ENCODE results near the gene NTN4.

NTN4 gene

DNA sequence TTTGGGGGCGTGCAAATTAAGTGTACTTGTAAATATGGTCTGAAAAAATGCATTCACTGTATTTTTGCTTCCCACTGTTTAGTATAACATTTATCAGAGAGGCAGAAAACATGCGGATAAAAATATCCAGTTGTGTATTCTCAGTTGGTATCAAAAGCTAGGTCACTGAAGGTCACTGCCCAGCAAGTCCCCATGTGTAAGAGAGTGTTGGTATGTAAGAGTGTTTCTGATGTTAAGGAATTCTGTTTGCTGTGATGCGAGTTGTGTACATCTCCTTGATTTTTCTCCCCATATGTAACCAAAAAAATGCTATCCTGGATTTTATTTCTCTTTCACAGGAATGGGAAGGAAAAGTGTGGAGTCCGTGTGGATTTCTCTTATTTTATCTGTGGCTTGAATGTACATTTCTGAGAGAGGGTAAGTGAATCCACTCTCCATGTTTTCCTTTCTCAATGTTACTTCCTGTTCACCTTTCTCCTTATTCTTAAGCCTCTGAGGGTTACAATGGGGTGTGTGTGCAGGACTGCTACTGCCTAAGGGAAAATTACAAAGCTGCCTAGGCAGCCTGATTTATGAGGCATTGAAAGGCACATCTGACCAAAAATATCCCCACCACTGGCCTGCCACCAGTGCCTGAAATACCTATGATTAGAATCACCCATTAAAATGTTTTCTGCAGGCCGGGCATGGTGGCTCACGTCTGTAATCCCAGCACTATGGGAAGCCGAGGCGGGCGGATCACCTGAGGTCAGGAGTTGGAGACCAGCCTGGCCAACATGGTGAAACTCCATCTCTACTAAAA is 141.4 kb downstream of the NTN4 start:
- peak overlapping the region; percentile 94 for H3K27ac ChIP-seq (ENCODE audit: poor library complexity, severe bottlenecking)
- peaks cover 35% of the 10 kb centered on the region for H3K4me1 ChIP-seq (ENCODE audit: insufficient read depth, poor library complexity, severe bottlenecking)
- H3K27me3 ChIP-seq (ENCODE audit: insufficient read depth, poor library complexity, severe bottlenecking), result no peaks in the 10 kb centered on the region
- H3K4me3 ChIP-seq (ENCODE audit: severe bottlenecking), result no peak overlapping the region
- TF ChIP-seq, protein P1, sequence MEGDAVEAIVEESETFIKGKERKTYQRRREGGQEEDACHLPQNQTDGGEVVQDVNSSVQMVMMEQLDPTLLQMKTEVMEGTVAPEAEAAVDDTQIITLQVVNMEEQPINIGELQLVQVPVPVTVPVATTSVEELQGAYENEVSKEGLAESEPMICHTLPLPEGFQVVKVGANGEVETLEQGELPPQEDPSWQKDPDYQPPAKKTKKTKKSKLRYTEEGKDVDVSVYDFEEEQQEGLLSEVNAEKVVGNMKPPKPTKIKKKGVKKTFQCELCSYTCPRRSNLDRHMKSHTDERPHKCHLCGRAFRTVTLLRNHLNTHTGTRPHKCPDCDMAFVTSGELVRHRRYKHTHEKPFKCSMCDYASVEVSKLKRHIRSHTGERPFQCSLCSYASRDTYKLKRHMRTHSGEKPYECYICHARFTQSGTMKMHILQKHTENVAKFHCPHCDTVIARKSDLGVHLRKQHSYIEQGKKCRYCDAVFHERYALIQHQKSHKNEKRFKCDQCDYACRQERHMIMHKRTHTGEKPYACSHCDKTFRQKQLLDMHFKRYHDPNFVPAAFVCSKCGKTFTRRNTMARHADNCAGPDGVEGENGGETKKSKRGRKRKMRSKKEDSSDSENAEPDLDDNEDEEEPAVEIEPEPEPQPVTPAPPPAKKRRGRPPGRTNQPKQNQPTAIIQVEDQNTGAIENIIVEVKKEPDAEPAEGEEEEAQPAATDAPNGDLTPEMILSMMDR (IDR thresholded peaks at IDR 0.05; ENCODE audit: poor library complexity, severe bottlenecking), result no peak
- no peaks in the 10 kb centered on the region for H3K9me3 ChIP-seq (ENCODE audit: severe bottlenecking)
- peak; percentile 86 for ATAC-seq (ENCODE audit: low read depth)
- no peaks in the 10 kb centered on the region for H3K36me3 ChIP-seq (ENCODE audit: low read depth)
- DNase-seq (ENCODE audit: low spot score), result peak; percentile 90

DNA sequence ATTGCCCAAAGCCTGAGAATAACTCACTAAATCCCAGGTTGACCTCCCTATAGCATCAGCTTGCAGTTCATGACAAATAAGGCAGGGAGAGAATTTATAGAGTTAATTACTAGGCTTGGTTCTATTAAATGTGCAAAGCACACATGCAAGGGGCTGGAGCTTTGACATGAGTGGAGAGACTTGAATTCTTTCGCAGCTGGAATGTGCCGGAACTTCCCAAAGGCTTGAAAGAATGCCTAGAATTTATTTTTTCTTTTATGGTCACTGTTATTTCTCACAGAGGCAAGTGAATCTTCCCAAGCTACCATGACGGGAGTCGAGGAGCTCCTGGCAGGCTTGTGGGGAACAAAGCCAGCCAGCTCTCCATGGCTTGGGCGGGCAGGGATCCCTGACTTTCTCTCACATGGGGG is 143.8 kb downstream of the NTN4 start:
- TF ChIP-seq, protein P1 (IDR thresholded peaks at IDR 0.05; ENCODE audit: poor library complexity, severe bottlenecking), result no peak
- no peaks in the 10 kb centered on the region for H3K9me3 ChIP-seq (ENCODE audit: severe bottlenecking)
- no peaks in the 10 kb centered on the region for H3K36me3 ChIP-seq (ENCODE audit: low read depth)
- ATAC-seq (ENCODE audit: low read depth), result no peak
- no peak overlapping the region for H3K4me3 ChIP-seq (ENCODE audit: severe bottlenecking)
- H3K27ac ChIP-seq (ENCODE audit: poor library complexity, severe bottlenecking), result no peak overlapping the region
- no peak for DNase-seq (ENCODE audit: low spot score)
- no peaks in the 10 kb centered on the region for H3K27me3 ChIP-seq (ENCODE audit: insufficient read depth, poor library complexity, severe bottlenecking)
- peaks cover 18% of the 10 kb centered on the region for H3K4me1 ChIP-seq (ENCODE audit: insufficient read depth, poor library complexity, severe bottlenecking)

DNA sequence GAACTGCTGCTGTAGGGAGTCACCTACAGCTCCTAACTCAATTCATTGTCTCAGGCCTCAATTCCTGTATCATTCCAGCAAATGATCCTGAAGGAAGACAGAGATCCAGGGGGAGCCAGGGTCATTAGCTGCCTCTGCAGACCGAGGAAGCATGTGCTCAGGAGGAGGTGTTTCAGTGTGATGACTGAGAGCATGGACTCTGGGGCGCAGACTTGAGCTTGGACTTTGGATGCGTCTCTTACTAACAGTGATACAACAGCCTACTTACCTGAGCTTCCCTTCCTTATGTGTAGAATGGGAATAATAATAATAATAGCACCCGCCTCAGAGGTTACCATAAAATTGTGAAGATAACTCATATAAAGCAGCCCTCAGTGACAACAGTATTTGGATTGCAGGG is 147.3 kb downstream of the NTN4 start:
- Histone ChIP-seq H3K27ac (ENCODE audit: poor library complexity, severe bottlenecking) (no peak overlapping the region), H3K4me3 (ENCODE audit: severe bottlenecking) (no peak overlapping the region), H3K9me3 (ENCODE audit: severe bottlenecking) (no peaks in the 10 kb centered on the region), H3K36me3 (ENCODE audit: low read depth) (no peaks in the 10 kb centered on the region), H3K4me1 (ENCODE audit: insufficient read depth, poor library complexity, severe bottlenecking) (peaks cover under 1% of the 10 kb centered on the region), H3K27me3 (ENCODE audit: insufficient read depth, poor library complexity, severe bottlenecking) (no peaks in the 10 kb centered on the region)
- DNase-seq (ENCODE audit: low spot score) (no peak), ATAC-seq (ENCODE audit: low read depth) (no peak)
- TF ChIP-seq, protein P1 (IDR thresholded peaks at IDR 0.05; ENCODE audit: poor library complexity, severe bottlenecking), result no peak

DNA sequence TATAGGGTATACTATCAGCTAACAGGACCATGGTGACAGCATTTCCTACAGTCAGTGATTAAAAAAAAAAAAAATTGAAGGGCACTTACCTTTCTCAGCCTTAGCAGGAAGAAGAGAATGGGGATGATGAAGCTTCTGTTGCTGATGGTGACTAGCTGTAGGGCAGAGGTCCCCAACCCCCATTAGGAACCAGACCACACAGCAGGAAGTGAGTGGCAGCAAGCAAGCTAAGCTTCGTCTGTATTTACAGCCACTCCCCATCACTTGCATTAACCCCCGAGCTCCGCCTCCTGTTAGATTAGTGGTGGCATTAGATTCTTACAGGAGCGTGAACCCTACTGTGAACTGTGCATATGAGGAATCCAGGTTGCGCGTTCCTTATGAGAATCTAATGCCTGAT is 148.0 kb downstream of the NTN4 start:
- H3K4me1 ChIP-seq (ENCODE audit: insufficient read depth, poor library complexity, severe bottlenecking), result peaks cover 5% of the 10 kb centered on the region
- TF ChIP-seq, protein P1 (IDR thresholded peaks at IDR 0.05; ENCODE audit: poor library complexity, severe bottlenecking), result no peak
- no peak for DNase-seq (ENCODE audit: low spot score)
- ATAC-seq (ENCODE audit: low read depth), result no peak
- no peaks in the 10 kb centered on the region for H3K36me3 ChIP-seq (ENCODE audit: low read depth)
- no peaks in the 10 kb centered on the region for H3K27me3 ChIP-seq (ENCODE audit: insufficient read depth, poor library complexity, severe bottlenecking)
- no peaks in the 10 kb centered on the region for H3K9me3 ChIP-seq (ENCODE audit: severe bottlenecking)
- no peak overlapping the region for H3K4me3 ChIP-seq (ENCODE audit: severe bottlenecking)
- H3K27ac ChIP-seq (ENCODE audit: poor library complexity, severe bottlenecking), result no peak overlapping the region

DNA sequence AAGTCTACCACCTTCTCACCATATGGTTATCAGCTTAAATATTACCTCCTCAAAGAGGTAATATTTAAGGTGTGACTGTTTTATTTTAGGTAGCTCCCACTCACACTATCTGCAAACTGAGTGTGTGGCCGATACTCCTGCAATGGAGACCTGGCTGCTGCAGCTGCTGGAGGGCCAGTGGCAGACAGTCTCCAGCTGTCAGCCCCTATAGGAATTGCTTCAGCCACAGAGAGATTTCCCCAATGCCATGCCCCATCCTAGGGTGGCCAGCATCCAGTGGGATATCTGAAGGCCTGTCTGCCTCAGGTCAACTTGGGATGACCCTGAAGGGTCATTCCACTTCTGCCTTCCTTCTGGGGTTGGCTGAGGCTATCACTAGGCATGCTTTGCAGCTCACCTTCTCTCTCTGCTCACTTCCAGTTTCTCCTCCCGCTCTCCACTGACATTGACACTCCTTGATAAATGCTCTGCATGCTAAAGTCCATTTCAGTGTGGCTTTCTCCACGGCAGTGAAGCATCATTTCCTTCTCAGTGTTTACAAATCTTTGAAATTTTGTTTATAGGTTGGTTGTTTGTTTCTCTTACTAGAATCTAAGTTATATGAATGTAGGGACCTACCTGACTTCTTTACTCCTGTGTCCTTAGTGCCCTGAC is 149.1 kb downstream of the NTN4 start:
- TF ChIP-seq, protein P1 (IDR thresholded peaks at IDR 0.05; ENCODE audit: poor library complexity, severe bottlenecking), result no peak
- no peaks in the 10 kb centered on the region for H3K27me3 ChIP-seq (ENCODE audit: insufficient read depth, poor library complexity, severe bottlenecking)
- ATAC-seq (ENCODE audit: low read depth), result no peak
- no peak for DNase-seq (ENCODE audit: low spot score)
- no peak overlapping the region for H3K4me3 ChIP-seq (ENCODE audit: severe bottlenecking)
- H3K4me1 ChIP-seq (ENCODE audit: insufficient read depth, poor library complexity, severe bottlenecking), result peaks cover 7% of the 10 kb centered on the region
- H3K36me3 ChIP-seq (ENCODE audit: low read depth), result no peaks in the 10 kb centered on the region
- H3K27ac ChIP-seq (ENCODE audit: poor library complexity, severe bottlenecking), result no peak overlapping the region
- no peaks in the 10 kb centered on the region for H3K9me3 ChIP-seq (ENCODE audit: severe bottlenecking)

Measured in RWPE2 (cell line).